HG03108 (cell line): ENCODE measurements around the gene KIAA1217.

Experiments
- ATAC-seq: cut with Tn5 transposase; IDR thresholded peaks from one replicate; pipeline ENCODE4 v1.9.1; 2021; ENCODE audit warnings: moderate library complexity; ENCODE audit not compliant: unreplicated experiment

Gene KIAA1217

GRCh38 chr10:24488631-24489030, 279.7 kb downstream of the KIAA1217 start:
- ATAC-seq: no peak

GRCh38 chr10:24493165-24493564, 284.2 kb downstream of the KIAA1217 start:
- no peak for ATAC-seq

- no peak for ATAC-seq
These were observed 285.3 kb downstream of the KIAA1217 start for GRCh38 chr10:24494236-24494635.

GRCh38 chr10:24494777-24495176, 285.8 kb downstream of the KIAA1217 start:
- ATAC-seq: no peak

- ATAC-seq: no peak
These were observed 286.9 kb downstream of the KIAA1217 start for GRCh38 chr10:24495666-24496460.

- no peak for ATAC-seq
These were observed 288.0 kb downstream of the KIAA1217 start for GRCh38 chr10:24496906-24497305.

- ATAC-seq: no peak
These were observed 292.2 kb downstream of the KIAA1217 start for GRCh38 chr10:24501056-24501711.

GRCh38 chr10:24502006-24502405, 293.1 kb downstream of the KIAA1217 start:
- ATAC-seq: no peak

GRCh38 chr10:24502801-24503460, 294.0 kb downstream of the KIAA1217 start:
- ATAC-seq: no peak

- peak; percentile 72 for ATAC-seq
These were observed 294.8 kb downstream of the KIAA1217 start for GRCh38 chr10:24503461-24504320.

GRCh38 chr10:24505759-24506158, 296.8 kb downstream of the KIAA1217 start:
- no peak for ATAC-seq

GRCh38 chr10:24513155-24513554, 304.2 kb downstream of the KIAA1217 start:
- no peak for ATAC-seq

GRCh38 chr10:24515481-24515880, 306.5 kb downstream of the KIAA1217 start:
- ATAC-seq: no peak

GRCh38 chr10:24518411-24518810, 309.5 kb downstream of the KIAA1217 start:
- no peak for ATAC-seq

- no peak for ATAC-seq
These were observed 310.2 kb downstream of the KIAA1217 start for GRCh38 chr10:24518981-24519597.

- no peak for ATAC-seq
These were observed 311.0 kb downstream of the KIAA1217 start for GRCh38 chr10:24519950-24520349.

GRCh38 chr10:24524314-24524713, 315.4 kb downstream of the KIAA1217 start:
- ATAC-seq: no peak

- ATAC-seq: no peak
These were observed 317.2 kb downstream of the KIAA1217 start for GRCh38 chr10:24526085-24526649.

GRCh38 chr10:24528946-24529345, 320.0 kb downstream of the KIAA1217 start:
- no peak for ATAC-seq

- ATAC-seq: no peak
These were observed 322.5 kb downstream of the KIAA1217 start for GRCh38 chr10:24531439-24531838.
